ENCODE measurements around the gene AMOT. TPM values are rescaled to one million over a fixed set of nuclear protein-coding genes. Genes with fewer than 3 reads are reported as not detected.

AMOT gene
- total RNA-seq, 1 experiment from 2014 or later, result 11.2 TPM

DNA sequence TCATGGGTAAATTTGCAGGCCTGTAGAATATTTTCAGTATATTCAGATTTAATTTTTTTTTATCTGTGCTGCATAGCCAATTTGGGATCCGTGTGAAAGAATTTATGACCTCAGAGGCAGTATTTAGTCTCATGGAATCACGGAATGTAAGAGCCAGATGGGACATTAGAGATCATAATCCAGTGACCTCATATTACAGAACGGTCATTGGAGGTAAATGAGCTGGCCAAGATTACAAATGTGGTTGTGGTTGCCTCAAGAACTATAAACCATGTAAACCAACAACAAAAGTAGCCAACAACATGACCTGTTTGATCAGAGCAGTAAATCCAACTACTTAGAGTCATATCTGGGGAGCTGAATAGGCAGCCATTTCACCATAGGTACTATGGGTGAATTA, 71.6 kb downstream of the AMOT start:
- no peak for DNase-seq (ENCODE audit: low read depth, low spot score)
- in situ Hi-C loops (cut with HindIII; ENCODE audit: low pct_unique_long_range_greater_than_20kb, low sequenced_read_pairs), result no loop called here

DNA sequence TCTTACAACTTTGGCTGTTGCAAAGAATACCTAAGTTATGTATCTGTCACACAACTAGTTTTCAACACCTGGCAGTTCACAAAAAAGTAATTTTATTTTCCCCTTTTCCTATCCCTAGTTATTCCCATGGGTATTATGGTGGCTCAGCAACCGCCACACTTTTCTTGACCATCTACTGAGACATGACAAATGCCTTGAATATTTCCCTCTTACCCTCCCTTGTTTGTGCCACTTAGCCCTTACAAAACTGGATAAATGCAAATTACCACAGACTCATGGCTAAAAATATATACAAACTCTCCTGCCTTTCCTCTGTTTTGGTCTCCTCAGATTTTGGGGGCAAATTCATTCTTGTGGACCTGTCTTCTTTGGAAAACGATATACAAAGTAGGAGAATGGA, 72.1 kb downstream of the AMOT start:
- in situ Hi-C loops (cut with HindIII; ENCODE audit: low pct_unique_long_range_greater_than_20kb, low sequenced_read_pairs), result no loop called here
- no peak for DNase-seq (ENCODE audit: low read depth, low spot score)

DNA sequence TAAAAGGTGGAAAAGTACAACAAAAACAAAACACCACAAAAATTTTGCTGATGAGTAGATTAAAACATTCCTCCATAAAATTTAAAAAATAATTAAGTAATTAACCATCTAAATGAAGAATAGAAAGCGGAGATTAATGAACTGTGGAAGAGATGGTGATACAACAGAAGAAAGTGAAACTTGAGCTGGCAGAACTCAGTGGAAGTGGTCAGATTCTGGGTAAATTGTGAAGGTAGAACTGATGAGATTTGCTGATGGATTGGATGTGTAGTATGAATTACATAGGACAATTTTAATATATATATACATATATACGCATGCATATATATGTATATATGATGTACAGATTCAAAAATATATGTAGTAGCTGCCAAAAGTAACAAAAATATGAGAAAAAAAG, 73.9 kb downstream of the AMOT start:
- in situ Hi-C loops (cut with HindIII; ENCODE audit: low pct_unique_long_range_greater_than_20kb, low sequenced_read_pairs), result no loop called here
- no peak for DNase-seq (ENCODE audit: low read depth, low spot score)

DNA sequence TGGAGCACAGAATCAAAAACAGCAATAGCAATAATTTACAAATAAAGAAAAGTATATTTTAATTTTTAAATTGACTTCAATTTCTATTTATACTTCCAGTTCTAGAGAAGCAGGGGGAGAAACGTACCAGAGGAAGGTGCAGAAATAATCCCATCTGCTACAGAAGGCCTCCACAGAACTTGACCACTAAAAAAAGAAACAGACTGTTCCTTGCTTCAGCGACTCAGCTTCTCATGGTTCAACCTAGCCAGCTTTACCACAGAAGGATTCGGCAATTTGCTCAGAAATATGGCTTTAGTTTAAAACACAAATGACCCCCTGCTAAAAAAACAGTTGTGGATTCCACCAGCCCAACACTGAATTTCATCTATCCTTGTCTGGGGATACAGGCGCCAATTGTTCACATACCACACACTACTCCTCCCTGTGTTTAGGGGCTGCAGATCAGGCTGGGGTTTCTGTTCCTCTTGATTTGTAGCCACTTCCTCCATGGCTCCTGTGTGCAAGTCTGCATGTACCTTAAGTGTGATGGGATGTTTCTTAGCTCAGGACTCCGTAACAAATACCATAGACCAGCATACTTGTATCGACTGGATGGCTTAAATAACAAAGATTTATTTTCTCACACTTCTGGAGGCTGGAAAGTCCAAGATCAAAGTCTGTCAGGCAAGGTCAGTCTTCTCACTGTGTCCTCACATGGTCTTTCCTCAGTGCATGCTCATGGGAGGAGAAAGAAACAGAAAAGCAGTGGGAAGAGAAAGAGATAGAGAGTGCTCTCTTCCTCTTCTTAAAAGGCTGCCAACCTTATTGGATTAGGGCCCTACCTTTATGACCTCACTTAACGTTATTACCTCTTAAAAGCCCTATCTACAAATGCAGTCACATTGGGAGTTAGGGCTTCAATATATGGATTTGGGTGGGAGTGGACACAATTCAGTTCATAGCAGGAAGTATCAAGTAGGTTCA, 79.1 kb downstream of the AMOT start:
- in situ Hi-C loops (cut with HindIII; ENCODE audit: low pct_unique_long_range_greater_than_20kb, low sequenced_read_pairs), result no loop called here
- DNase-seq (ENCODE audit: low read depth, low spot score), result no peak

DNA sequence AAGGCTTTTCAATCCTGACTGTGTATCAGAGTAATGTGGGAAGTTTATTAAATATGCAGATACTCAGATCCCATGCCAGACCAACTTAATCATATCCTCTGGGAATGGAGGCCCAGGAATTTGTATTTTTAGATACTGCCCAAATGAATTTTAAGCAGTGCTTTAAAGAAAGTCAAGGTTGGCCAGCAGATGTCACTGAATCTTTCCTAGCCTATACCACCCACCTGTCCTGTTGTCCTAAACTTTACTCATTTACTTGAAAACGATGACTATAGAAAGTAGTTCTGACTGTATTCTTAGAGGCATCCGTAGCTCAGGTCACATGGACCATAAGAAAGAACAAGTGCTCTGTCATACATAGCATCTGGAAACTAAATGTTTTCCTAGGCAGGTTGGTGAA, 79.9 kb downstream of the AMOT start:
- in situ Hi-C loops (cut with HindIII; ENCODE audit: low pct_unique_long_range_greater_than_20kb, low sequenced_read_pairs), result no loop called here
- DNase-seq (ENCODE audit: low read depth, low spot score), result peak; percentile 3

DNA sequence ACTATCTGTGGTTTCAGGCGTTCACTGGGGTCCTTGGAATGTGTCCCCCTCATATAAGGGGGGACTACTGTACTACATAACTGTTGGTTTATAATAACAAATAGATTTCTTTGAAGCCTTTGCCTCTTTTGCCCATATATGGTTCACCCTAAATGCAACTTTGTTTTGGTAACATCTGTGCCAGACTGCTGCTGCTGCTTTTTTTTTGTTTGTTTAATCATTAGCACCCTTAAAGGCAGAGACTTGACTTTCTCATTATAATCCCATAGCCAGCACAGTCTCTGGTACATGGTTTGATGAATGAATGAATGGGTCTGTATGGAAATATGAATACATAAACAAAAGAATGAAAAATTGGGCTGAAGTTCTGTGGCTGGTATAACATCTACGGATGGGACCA, 80.7 kb downstream of the AMOT start:
- in situ Hi-C loops (cut with HindIII; ENCODE audit: low pct_unique_long_range_greater_than_20kb, low sequenced_read_pairs), result no loop called here
- DNase-seq (ENCODE audit: low read depth, low spot score), result no peak

DNA sequence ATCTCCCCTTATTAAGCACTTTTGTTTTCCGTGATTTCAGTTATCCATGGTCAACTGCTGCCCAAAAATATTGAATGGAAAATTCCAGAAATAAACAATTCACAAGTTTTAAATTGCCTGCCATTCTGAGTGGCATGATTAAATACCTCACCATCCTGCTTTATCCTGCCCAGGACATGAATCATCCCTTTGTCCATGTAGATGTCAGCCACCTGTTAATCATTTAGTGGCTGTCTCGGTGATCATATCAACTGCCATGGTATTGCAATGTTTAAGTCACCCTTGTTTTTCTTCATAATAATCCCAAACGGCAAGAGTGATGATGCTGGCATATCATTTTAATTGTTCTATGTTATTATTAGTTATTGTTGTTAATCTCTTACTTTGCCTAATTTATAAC, 81.1 kb downstream of the AMOT start:
- in situ Hi-C loops (cut with HindIII; ENCODE audit: low pct_unique_long_range_greater_than_20kb, low sequenced_read_pairs), result no loop called here
- no peak for DNase-seq (ENCODE audit: low read depth, low spot score)

DNA sequence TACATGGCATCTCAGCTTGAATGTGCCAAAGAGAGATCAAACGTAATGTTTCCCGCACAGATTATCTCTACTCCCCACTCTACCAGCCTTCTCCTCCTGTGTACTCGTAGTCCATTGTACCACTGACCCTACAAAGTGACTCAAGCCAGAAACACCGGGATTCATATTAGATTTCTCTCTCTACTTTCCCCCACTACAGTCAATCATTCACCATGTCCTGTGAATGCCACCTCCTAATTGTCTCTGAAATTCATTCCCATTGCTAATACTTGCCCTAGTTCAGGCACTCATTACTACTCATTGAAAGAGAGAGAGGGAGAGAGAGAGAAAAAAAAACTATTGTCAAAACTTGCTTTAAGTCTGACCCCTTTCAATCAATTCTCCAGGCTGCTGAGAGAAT, 82.7 kb downstream of the AMOT start:
- no peak for DNase-seq (ENCODE audit: low read depth, low spot score)
- in situ Hi-C loops (cut with HindIII; ENCODE audit: low pct_unique_long_range_greater_than_20kb, low sequenced_read_pairs), result no loop called here

DNA sequence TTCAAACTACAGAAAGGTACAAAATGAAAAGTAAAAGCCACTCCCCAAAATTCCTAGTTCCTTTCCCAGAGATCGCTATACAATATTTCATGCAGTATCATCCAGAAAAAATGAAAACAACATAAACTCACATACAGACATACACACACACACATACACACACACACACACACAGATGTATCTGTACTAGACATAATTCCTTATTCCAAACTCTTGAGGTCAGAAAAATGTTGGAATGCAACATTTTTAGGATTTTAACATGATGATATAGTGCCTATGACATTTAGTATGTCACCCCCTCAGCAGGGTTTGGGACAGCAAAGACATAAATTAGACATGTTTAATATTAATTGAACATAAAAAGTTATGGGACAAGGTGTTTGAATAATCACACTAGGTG, 87.5 kb downstream of the AMOT start:
- in situ Hi-C loops (cut with HindIII; ENCODE audit: low pct_unique_long_range_greater_than_20kb, low sequenced_read_pairs), result no loop called here
- no peak for DNase-seq (ENCODE audit: low read depth, low spot score)

DNA sequence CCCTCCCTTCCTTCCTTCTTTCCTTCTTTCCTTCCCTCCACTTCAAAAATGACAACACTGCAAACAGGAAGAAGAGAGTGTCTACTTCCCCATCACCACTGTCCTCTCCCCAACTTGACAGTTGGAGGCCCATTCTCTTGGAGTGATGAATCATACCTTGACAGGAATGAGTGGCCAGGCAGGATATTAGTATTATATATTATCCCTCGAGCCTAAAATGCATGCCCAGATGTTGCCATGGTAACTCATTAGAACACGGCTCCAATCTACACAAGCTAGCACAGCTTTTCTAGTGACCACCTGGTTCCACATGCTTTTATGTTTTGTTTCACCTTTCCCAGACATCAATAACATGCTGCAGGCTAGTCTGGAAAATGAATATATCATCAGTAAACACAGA, 89.6 kb downstream of the AMOT start:
- no peak for DNase-seq (ENCODE audit: low read depth, low spot score)
- in situ Hi-C loops (cut with HindIII; ENCODE audit: low pct_unique_long_range_greater_than_20kb, low sequenced_read_pairs), result no loop called here

DNA sequence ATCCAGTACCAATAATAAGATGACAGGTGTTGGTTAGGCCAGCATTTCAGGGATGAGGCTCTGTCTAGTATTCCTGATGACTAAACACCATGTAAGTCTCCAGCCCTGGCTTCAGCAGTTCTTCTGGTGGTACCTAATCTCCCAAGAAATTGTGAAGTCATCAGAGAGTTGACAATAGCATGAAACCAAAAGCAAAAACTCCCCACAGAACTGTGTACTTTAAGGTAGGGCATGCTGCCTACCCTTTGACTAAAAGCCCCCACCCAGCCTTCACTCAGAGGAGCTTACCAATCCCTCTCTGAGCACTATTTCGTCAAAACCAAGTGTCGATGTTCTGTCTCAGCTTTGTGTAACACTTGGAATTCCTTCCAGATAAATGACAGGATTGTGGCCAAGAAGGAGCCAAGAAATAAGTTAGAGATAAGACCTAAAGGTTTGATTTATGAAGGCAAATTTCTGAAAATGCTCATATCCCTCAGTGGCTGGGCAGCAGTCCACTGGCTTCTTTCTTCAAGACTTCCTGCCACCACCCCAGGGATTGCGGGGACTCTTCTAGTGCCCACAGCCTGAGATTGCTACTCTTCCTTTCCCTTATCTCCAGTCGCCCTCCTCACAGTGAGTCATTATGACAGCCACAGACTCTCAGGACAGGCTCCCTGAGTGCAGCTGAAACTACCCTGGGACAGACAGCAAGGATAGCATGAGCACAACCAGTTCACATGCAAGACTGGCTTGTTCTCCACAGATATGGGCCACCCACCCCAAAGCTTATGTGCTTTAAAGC, 93.6 kb downstream of the AMOT start:
- in situ Hi-C loops (cut with HindIII; ENCODE audit: low pct_unique_long_range_greater_than_20kb, low sequenced_read_pairs), result no loop called here
- no peak for DNase-seq (ENCODE audit: low read depth, low spot score)

DNA sequence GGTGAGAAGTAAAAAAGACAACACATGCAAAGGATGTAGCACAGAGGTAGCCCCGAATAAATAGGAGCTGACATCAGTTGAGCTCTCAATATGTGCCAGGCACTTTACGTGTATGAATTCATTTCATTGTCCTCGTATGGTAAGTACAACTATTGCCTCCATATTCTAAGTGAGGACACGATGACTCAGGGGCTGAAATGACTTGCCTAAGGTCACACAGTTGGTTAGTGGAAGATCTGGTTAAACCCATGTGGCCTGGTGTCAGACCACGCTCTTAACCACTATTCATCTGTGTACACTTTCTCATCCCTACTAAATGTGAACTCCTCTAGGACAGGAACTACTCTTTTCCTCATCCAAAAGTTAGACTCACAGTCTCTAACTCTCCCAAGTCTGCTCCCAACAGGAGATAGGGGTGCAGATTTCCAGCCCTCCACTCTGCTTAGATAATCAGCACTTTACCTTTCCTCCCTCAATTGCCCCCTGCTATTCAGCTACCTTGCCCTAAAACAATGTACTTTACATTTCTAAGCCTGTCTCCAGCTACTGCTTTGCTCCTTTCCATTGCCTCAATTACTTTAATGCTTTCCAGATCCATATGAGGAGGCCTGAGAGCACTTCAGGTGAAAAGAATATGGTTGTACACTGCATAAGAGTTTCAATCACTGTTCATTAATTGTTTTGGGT, 102.1 kb downstream of the AMOT start:
- in situ Hi-C loops (cut with HindIII; ENCODE audit: low pct_unique_long_range_greater_than_20kb, low sequenced_read_pairs), result no loop called here

DNA sequence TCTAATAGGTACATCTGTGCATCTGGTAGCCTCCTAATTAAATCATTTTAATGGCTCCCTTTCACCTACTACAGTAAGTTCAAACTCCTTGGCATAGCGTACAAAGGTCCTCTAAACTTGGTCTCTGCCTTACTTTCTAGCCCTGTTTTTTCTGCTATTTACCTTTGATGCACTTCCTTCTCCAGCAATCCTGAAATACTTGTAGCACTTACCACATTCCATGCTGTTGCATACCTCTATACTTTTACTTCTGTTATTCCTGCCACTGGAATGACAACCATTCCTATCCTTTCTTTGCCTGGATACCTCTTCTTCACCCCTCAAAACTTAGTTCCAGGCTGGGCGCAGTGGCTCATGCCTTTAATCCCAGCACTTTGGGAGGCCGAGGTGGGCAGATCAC, 104.3 kb downstream of the AMOT start:
- in situ Hi-C loops (cut with HindIII; ENCODE audit: low pct_unique_long_range_greater_than_20kb, low sequenced_read_pairs), result no loop called here
- DNase-seq (ENCODE audit: low read depth, low spot score), result no peak

More for the DNA sequence above, 102.1 kb downstream of the AMOT start:
- no peak for DNase-seq (ENCODE audit: low read depth, low spot score)

DNA sequence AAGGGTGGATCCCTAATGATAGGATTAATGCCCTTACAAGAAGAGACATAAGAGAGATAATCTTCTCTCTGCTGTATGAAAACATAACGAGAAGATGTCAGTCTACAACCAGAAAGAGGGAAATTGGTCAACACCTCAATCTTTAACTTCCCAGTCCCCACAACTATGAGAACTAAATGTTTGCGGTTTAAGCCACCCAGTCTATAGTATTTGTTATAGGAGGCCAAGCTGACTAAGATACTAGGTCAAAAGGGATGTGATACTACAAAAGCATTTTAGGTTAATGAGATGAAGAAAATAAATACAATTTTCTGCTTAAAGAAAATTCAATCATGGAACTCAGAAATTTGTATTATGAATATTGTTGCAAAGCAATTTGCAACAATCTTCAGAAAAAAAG, 105.5 kb downstream of the AMOT start:
- no peak for DNase-seq (ENCODE audit: low read depth, low spot score)
- in situ Hi-C loops (cut with HindIII; ENCODE audit: low pct_unique_long_range_greater_than_20kb, low sequenced_read_pairs), result no loop called here

DNA sequence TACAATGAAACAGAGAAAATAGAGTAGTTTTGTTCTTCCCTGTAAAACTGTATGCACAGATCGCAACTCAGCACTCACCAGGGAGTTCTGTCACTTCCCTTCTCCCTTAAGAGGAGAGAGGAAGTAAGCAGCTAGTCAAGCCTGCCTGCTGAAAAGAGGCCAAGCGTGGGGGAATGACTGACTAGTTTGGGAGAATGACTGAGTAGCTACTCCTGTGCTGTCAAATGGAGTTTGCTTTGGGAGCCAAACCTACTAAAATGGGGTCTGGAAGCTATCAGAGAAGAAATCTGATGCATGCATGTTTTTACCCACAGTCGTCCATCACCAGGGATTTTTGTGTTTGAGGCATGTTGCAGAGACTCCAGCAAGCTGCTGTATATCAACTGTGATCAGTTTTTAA, 106.3 kb downstream of the AMOT start:
- in situ Hi-C loops (cut with HindIII; ENCODE audit: low pct_unique_long_range_greater_than_20kb, low sequenced_read_pairs), result no loop called here

DNA sequence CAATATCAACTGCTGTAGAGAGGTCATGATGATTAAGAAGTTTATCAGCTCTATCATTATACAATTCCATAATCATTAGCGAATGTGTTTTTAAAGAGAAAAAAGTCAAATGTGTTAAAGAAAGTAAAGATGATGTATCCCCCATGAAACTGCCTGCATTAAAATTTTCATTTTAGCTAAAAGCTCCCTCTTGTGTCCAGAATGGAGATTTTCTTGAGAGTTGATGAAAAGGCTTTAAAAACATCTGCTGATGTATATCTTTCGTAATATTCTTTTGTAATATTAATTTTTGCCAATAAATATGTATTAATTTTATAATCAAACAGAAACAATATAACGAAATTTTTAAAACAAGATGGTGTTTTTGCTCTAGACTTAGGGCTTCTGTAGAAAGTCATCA, 108.8 kb downstream of the AMOT start:
- in situ Hi-C loops (cut with HindIII; ENCODE audit: low pct_unique_long_range_greater_than_20kb, low sequenced_read_pairs), result no loop called here
- peak; percentile 42 for DNase-seq (ENCODE audit: low read depth, low spot score)

More for the DNA sequence above, 106.3 kb downstream of the AMOT start:
- DNase-seq (ENCODE audit: low read depth, low spot score), result no peak
